Neural progenitor cell (in vitro differentiated cells): ENCODE data around the gene KPNB1. TPM values are rescaled to one million over a fixed set of nuclear protein-coding genes. Genes with fewer than 3 reads are reported as not detected.

ENCODE experiments used
- DNase-seq: peaks from one replicate; pipeline ENCODE4 v3.0.0-alpha.2; 2016; ENCODE audit warnings: low spot score
- H2AFZ ChIP-seq: fragments of 200-600 bp; sonication (generic); replicated peaks from 2 replicates; pipeline ENCODE4 v1.6.1; 2016; ENCODE audit warnings: antibody characterized with exemption
- H3F3A ChIP-seq: fragments of 200-600 bp; sonication (generic); 2 replicates; pipeline ENCODE4 v1.6.1; 2016; ENCODE audit warnings: antibody characterized with exemption, low read depth
- H3K27ac ChIP-seq: fragments of 200-600 bp; sonication (generic); 2 replicates; pipeline ENCODE4 v1.5.1; 2016; ENCODE audit warnings: mild to moderate bottlenecking
- H3K27me3 ChIP-seq: fragments of 200-600 bp; sonication (generic); 2 replicates; pipeline ENCODE4 v1.6.1; 2016; ENCODE audit warnings: mild to moderate bottlenecking, moderate library complexity
- H3K36me3 ChIP-seq: fragments of 200-600 bp; sonication (generic); 2 replicates; pipeline ENCODE4 v1.5.1; 2016
- H3K4me1 ChIP-seq: fragments of 200-600 bp; sonication (generic); 2 replicates; pipeline ENCODE4 v1.6.1; 2016; ENCODE audit warnings: mixed run types
- H3K4me2 ChIP-seq: fragments of 200-600 bp; sonication (generic); 2 replicates; pipeline ENCODE4 v1.6.1; 2016
- H3K4me3 ChIP-seq: fragments of 200-600 bp; sonication (generic); 2 replicates; pipeline ENCODE4 v1.5.1; 2016
- H3K79me2 ChIP-seq: fragments of 200-600 bp; sonication (generic); 2 replicates; pipeline ENCODE4 v1.6.1; 2016; ENCODE audit warnings: low read depth
- H3K9ac ChIP-seq: fragments of 200-600 bp; sonication (generic); 2 replicates; pipeline ENCODE4 v1.6.1; 2016
- H3K9me3 ChIP-seq: fragments of 200-600 bp; sonication (generic); 2 replicates; pipeline ENCODE4 v1.5.1; 2016; ENCODE audit warnings: low read depth
- H4K20me1 ChIP-seq: fragments of 200-600 bp; sonication (generic); 2 replicates; pipeline ENCODE4 v1.6.1; 2016; ENCODE audit warnings: low read depth
- H3K27ac Mint-ChIP-seq: 3 replicates; pipeline ENCODE4 v1.8.0; 2021; ENCODE audit warnings: mixed read lengths
- H3K27me3 Mint-ChIP-seq: 2 replicates; pipeline ENCODE4 v1.8.0; 2022; ENCODE audit warnings: low read depth, mild to moderate bottlenecking, inconsistent platforms, moderate library complexity, mixed read lengths; ENCODE audit not compliant: insufficient read depth
- H3K36me3 Mint-ChIP-seq: 3 replicates; pipeline ENCODE4 v1.8.0; 2021; ENCODE audit warnings: mixed read lengths
- H3K4me1 Mint-ChIP-seq: 3 replicates; pipeline ENCODE4 v1.8.0; 2021; ENCODE audit warnings: mixed read lengths
- H3K4me3 Mint-ChIP-seq: 3 replicates; pipeline ENCODE4 v1.8.0; 2021; ENCODE audit warnings: mild to moderate bottlenecking, moderate library complexity, mixed read lengths
- H3K9me3 Mint-ChIP-seq: 3 replicates; pipeline ENCODE4 v1.8.0; 2020; ENCODE audit warnings: mixed read lengths
- CTCF ChIP-seq: fragments of 200-600 bp; sonication (generic); IDR thresholded peaks from 2 replicates; pipeline ENCODE4 v1.5.1; 2017; ENCODE audit warnings: antibody characterized with exemption, mild to moderate bottlenecking
- EZH2 ChIP-seq: fragments of 200-600 bp; sonication (generic); IDR thresholded peaks from 2 replicates; pipeline ENCODE4 v1.6.1; 2017; ENCODE audit warnings: antibody characterized with exemption, mild to moderate bottlenecking, moderate library complexity
- EZH2phosphoT487 ChIP-seq: fragments of 200-600 bp; sonication (generic); IDR thresholded peaks from 2 replicates; pipeline ENCODE4 v1.6.1; 2017; ENCODE audit warnings: antibody characterized with exemption
- total RNA-seq: library from RNA; depleted of rRNA; stranded (reverse); fragments of >200 nt; gene quantifications from 2 replicates; pipeline ENCODE4 v1.2.3, GENCODE V29; 2015; ENCODE audit warnings: low replicate concordance

The KPNB1 gene
- total RNA-seq, 1 donor from 2014 or later = 543 TPM

GRCh38 chr17:47708864-47709541 lies 59.3 kb downstream of the KPNB1 start:
- Histone ChIP-seq H3K4me1 (peaks cover 5% of the 10 kb centered on the region), H3K36me3 (no peaks in the 10 kb centered on the region), H3K27ac (no peak overlapping the region), H3F3A (peaks cover 3% of the 10 kb centered on the region), H3K27me3 (peaks cover 14% of the 10 kb centered on the region), H2AFZ (no peak overlapping the region), H3K4me2 (no peak overlapping the region), H3K9me3 (no peaks in the 10 kb centered on the region), H4K20me1 (peaks cover 16% of the 10 kb centered on the region), H3K79me2 (no peaks in the 10 kb centered on the region), H3K9ac (no peak overlapping the region), H3K4me3 (no peak overlapping the region)
- H3K27ac Mint-ChIP-seq = no peak overlapping the region
- H3K4me3 Mint-ChIP-seq = no peak overlapping the region
- H3K27me3 Mint-ChIP-seq = peaks cover 12% of the 10 kb centered on the region
- peak; percentile 52 for DNase-seq
- TF ChIP-seq EZH2phosphoT487 (no peak), CTCF (no peak), EZH2 (no peak)
- peaks cover 7% of the 10 kb centered on the region for H3K36me3 Mint-ChIP-seq
- H3K4me1 Mint-ChIP-seq = peaks cover 21% of the 10 kb centered on the region
- H3K9me3 Mint-ChIP-seq = no peaks in the 10 kb centered on the region

- H2AFZ ChIP-seq = no peak overlapping the region
- DNase-seq = no peak
- no peak overlapping the region for H3K4me2 ChIP-seq
- Mint-ChIP-seq H3K36me3 (peaks cover 7% of the 10 kb centered on the region), H3K4me1 (peaks cover 20% of the 10 kb centered on the region), H3K4me3 (no peak overlapping the region), H3K27ac (no peak overlapping the region), H3K9me3 (no peaks in the 10 kb centered on the region), H3K27me3 (peaks cover 16% of the 10 kb centered on the region)
- peaks cover 5% of the 10 kb centered on the region for H3K4me1 ChIP-seq
- TF ChIP-seq CTCF = no peak
- no peak for TF ChIP-seq EZH2phosphoT487
- no peak for TF ChIP-seq EZH2
- peaks cover 3% of the 10 kb centered on the region for H3F3A ChIP-seq
- H3K9ac ChIP-seq = no peak overlapping the region
- no peak overlapping the region for H3K27ac ChIP-seq
- H3K4me3 ChIP-seq = no peak overlapping the region
- H3K36me3 ChIP-seq = no peaks in the 10 kb centered on the region
- H4K20me1 ChIP-seq = peaks cover 16% of the 10 kb centered on the region
- no peaks in the 10 kb centered on the region for H3K9me3 ChIP-seq
- no peaks in the 10 kb centered on the region for H3K79me2 ChIP-seq
- peaks cover 18% of the 10 kb centered on the region for H3K27me3 ChIP-seq
Observed at GRCh38 chr17:47709594-47709993, 59.9 kb downstream of the KPNB1 start.

GRCh38 chr17:47711366-47712099 lies 61.8 kb downstream of the KPNB1 start:
- Histone ChIP-seq H3K27ac (no peak overlapping the region), H3K79me2 (no peaks in the 10 kb centered on the region), H4K20me1 (peaks cover 16% of the 10 kb centered on the region), H3K4me3 (no peak overlapping the region), H3F3A (peaks cover 3% of the 10 kb centered on the region), H3K9ac (no peak overlapping the region), H3K4me1 (no peaks in the 10 kb centered on the region), H3K4me2 (no peak overlapping the region), H3K27me3 (peaks cover 23% of the 10 kb centered on the region), H2AFZ (no peak overlapping the region), H3K9me3 (no peaks in the 10 kb centered on the region), H3K36me3 (no peaks in the 10 kb centered on the region)
- no peak overlapping the region for H3K4me3 Mint-ChIP-seq
- H3K36me3 Mint-ChIP-seq = peaks cover 7% of the 10 kb centered on the region
- no peak overlapping the region for H3K27ac Mint-ChIP-seq
- no peak for TF ChIP-seq EZH2phosphoT487
- no peak for TF ChIP-seq EZH2
- no peak for TF ChIP-seq CTCF
- no peak for DNase-seq
- H3K4me1 Mint-ChIP-seq = peaks cover 18% of the 10 kb centered on the region
- H3K9me3 Mint-ChIP-seq = no peaks in the 10 kb centered on the region
- peaks cover 21% of the 10 kb centered on the region for H3K27me3 Mint-ChIP-seq
